HepG2 (cell line): ENCODE data around the gene CENPB. TPM values are rescaled to one million over a fixed set of nuclear protein-coding genes. Genes with fewer than 3 reads are reported as not detected.

ENCODE experiments used
- ISX ChIP-seq: sonication (generic); formaldehyde crosslinking; conservative IDR thresholded peaks from 2 replicates; pipeline ENCODE4 v1.5.0; 2020; ENCODE audit warnings: missing genetic modification reagents
- KAT8 ChIP-seq: IDR thresholded peaks from 2 replicates; pipeline ENCODE4 v1.6.1; 2016; ENCODE audit warnings: missing genetic modification reagents, missing compliant biosample characterization
- RCOR2 ChIP-seq: IDR thresholded peaks from 2 replicates; pipeline ENCODE4 v1.6.1; 2016; ENCODE audit warnings: missing biosample characterization, missing genetic modification reagents
- SCMH1 ChIP-seq: sonication (generic); formaldehyde crosslinking; IDR thresholded peaks from 2 replicates; pipeline ENCODE4 v1.9.0; 2021; ENCODE audit warnings: missing genetic modification reagents, mild to moderate bottlenecking, borderline replicate concordance
- SMAD3 ChIP-seq: sonication (generic); formaldehyde crosslinking; IDR thresholded peaks from 2 replicates; pipeline ENCODE4 v1.4.0; 2020; ENCODE audit warnings: missing genetic modification reagents
- U2AF2 ChIP-seq: fragments of 200-400 bp; formaldehyde crosslinking; IDR thresholded peaks from 2 replicates; pipeline ENCODE4 v1.6.1; 2017; ENCODE audit warnings: low read depth, mild to moderate bottlenecking, low read length
- ZMAT3 ChIP-seq: sonication (generic); formaldehyde crosslinking; conservative IDR thresholded peaks from 2 replicates; pipeline ENCODE4 v1.7.0; 2021; ENCODE audit warnings: missing genetic modification reagents
- ZNF296 ChIP-seq: sonication (generic); formaldehyde crosslinking; conservative IDR thresholded peaks from 2 replicates; pipeline ENCODE4 v1.5.0; 2020; ENCODE audit warnings: mild to moderate bottlenecking, missing genetic modification reagents
- ZNF367 ChIP-seq: sonication (generic); formaldehyde crosslinking; IDR thresholded peaks from 2 replicates; pipeline ENCODE4 v1.4.0; 2020; ENCODE audit warnings: missing genetic modification reagents, borderline replicate concordance
- ZNF563 ChIP-seq: sonication (generic); formaldehyde crosslinking; IDR thresholded peaks from 2 replicates; pipeline ENCODE4 v1.8.0; 2022; ENCODE audit warnings: mild to moderate bottlenecking, moderate library complexity, missing genetic modification reagents
- ZNF598 ChIP-seq: sonication (generic); formaldehyde crosslinking; IDR thresholded peaks from 2 replicates; pipeline ENCODE4 v1.5.1; 2020; ENCODE audit warnings: mild to moderate bottlenecking, missing genetic modification reagents, borderline replicate concordance
- polyA plus RNA-seq, 8 experiments: library from polyadenylated mRNA; depleted of rRNA in 3 of 8; stranded (reverse) in 7 of 8; unstranded in 1 of 8; fragments of >200 nt; fragmentation: Illumina TruSeq in 4 of 8; extraction: Trizol in 4 of 8; gene quantifications; 2 replicates each; pipeline versions ENCODE4 v1.2.1 to v1.2.3, GENCODE V29; 2011 to 2016; ENCODE audit warnings: low read depth in 4 of 8, missing spikeins in 1 of 8, mixed read lengths in 1 of 8; ENCODE audit not compliant: insufficient read depth in 1 of 8
- total RNA-seq, 5 experiments: library from RNA; depleted of rRNA; stranded (reverse); fragments of >200 nt; fragmentation: Illumina TruSeq; extraction: Trizol; gene quantifications; 2 replicates each; pipeline ENCODE4 v1.2.3, GENCODE V29; 2016; ENCODE audit warnings: low read depth in 1 of 5
- TF ChIP-seq, protein P1 (sequence below): sonication (generic); formaldehyde crosslinking; conservative IDR thresholded peaks from 2 replicates; pipeline ENCODE4 v1.4.0; 2020; ENCODE audit warnings: missing genetic modification reagents
- TF ChIP-seq, protein P2 (sequence below): sonication (generic); formaldehyde crosslinking; IDR thresholded peaks from 2 replicates; pipeline ENCODE4 v1.9.0; 2021; ENCODE audit warnings: mild to moderate bottlenecking, missing genetic modification reagents
- TF ChIP-seq, protein P3 (sequence below): IDR thresholded peaks from 2 replicates; pipeline ENCODE4 v1.6.1; 2018; ENCODE audit warnings: missing genetic modification reagents, mild to moderate bottlenecking, missing compliant biosample characterization
- TF ChIP-seq, protein P4 (sequence below): sonication (generic); formaldehyde crosslinking; IDR thresholded peaks from 2 replicates; pipeline ENCODE4 v1.5.0; 2020; ENCODE audit warnings: missing genetic modification reagents, mild to moderate bottlenecking, borderline replicate concordance
- TF ChIP-seq, protein P5 (sequence below): sonication (generic); formaldehyde crosslinking; IDR thresholded peaks from 2 replicates; pipeline ENCODE4 v1.8.1; 2023; ENCODE audit warnings: mild to moderate bottlenecking, missing genetic modification reagents
- TF ChIP-seq, protein P6 (sequence below): sonication (generic); formaldehyde crosslinking; IDR thresholded peaks from 2 replicates; pipeline ENCODE4 v1.4.0; 2020; ENCODE audit warnings: missing genetic modification reagents

The CENPB gene
- total and polyA plus RNA-seq, 2 of the 13 experiments (the other 11 are each of a cell fraction or from before 2014, with no cell fraction given), result 10.4 to 54.5 TPM

DNA sequence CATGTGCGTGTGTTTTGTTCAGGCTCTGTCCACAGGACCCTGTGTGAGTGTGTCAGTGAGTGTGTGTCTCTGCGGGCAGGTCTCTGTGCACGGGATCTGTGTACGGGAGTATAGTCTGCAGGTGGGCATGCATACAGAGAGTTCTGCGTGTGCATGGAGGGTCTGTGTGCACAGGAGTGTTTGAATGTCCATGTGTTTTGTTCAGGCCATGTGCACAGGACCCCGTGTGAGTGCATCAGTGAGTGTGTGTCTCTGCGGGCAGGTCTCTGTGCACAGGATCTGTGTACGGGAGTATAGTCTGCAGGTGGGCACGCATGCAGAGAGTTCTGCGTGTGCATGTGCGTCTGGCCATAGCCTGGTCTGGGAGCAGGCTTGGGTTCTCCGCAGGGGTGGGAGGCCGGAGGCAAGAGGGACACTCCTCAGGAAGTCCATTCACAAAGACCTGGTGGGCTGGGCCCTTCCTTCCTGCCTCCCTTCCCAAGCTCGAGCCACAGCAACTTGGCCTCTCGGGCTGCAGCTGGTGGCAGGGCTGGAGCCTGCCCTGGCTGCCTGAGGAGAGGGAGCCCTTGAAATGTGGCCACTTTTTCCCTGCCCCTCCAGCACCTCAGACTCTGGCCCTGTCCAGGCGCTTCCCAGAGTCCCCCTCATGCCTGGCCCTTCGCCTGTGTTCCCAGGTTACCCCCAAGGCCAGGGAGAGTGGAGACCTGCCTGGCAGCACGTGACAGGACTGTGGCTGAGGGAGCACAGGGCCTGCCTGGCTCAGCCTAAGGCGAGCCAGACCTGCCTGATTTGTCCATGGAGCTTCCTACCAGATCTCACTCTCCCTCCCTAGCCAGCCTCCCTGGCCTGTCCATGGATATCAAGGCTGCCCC is 47.2 kb downstream of the CENPB start (continued):
- TF ChIP-seq, protein P1, sequence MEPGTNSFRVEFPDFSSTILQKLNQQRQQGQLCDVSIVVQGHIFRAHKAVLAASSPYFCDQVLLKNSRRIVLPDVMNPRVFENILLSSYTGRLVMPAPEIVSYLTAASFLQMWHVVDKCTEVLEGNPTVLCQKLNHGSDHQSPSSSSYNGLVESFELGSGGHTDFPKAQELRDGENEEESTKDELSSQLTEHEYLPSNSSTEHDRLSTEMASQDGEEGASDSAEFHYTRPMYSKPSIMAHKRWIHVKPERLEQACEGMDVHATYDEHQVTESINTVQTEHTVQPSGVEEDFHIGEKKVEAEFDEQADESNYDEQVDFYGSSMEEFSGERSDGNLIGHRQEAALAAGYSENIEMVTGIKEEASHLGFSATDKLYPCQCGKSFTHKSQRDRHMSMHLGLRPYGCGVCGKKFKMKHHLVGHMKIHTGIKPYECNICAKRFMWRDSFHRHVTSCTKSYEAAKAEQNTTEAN (CRISPR knock-in tag), result peak; percentile 72; the same call in 1 of the 2 replicates
- TF ChIP-seq RCOR2 (CRISPR knock-in tag), result no peak
- TF ChIP-seq ZNF296 (CRISPR knock-in tag), result no peak
- TF ChIP-seq ZNF563 (CRISPR knock-in tag), result no peak; the same call in 1 of the 2 replicates
- 0 out of 2 replicates have a peak, but pooled peaks have one; percentile 43 for TF ChIP-seq KAT8 (CRISPR knock-in tag)
- no peak for TF ChIP-seq U2AF2
- TF ChIP-seq, protein P2, sequence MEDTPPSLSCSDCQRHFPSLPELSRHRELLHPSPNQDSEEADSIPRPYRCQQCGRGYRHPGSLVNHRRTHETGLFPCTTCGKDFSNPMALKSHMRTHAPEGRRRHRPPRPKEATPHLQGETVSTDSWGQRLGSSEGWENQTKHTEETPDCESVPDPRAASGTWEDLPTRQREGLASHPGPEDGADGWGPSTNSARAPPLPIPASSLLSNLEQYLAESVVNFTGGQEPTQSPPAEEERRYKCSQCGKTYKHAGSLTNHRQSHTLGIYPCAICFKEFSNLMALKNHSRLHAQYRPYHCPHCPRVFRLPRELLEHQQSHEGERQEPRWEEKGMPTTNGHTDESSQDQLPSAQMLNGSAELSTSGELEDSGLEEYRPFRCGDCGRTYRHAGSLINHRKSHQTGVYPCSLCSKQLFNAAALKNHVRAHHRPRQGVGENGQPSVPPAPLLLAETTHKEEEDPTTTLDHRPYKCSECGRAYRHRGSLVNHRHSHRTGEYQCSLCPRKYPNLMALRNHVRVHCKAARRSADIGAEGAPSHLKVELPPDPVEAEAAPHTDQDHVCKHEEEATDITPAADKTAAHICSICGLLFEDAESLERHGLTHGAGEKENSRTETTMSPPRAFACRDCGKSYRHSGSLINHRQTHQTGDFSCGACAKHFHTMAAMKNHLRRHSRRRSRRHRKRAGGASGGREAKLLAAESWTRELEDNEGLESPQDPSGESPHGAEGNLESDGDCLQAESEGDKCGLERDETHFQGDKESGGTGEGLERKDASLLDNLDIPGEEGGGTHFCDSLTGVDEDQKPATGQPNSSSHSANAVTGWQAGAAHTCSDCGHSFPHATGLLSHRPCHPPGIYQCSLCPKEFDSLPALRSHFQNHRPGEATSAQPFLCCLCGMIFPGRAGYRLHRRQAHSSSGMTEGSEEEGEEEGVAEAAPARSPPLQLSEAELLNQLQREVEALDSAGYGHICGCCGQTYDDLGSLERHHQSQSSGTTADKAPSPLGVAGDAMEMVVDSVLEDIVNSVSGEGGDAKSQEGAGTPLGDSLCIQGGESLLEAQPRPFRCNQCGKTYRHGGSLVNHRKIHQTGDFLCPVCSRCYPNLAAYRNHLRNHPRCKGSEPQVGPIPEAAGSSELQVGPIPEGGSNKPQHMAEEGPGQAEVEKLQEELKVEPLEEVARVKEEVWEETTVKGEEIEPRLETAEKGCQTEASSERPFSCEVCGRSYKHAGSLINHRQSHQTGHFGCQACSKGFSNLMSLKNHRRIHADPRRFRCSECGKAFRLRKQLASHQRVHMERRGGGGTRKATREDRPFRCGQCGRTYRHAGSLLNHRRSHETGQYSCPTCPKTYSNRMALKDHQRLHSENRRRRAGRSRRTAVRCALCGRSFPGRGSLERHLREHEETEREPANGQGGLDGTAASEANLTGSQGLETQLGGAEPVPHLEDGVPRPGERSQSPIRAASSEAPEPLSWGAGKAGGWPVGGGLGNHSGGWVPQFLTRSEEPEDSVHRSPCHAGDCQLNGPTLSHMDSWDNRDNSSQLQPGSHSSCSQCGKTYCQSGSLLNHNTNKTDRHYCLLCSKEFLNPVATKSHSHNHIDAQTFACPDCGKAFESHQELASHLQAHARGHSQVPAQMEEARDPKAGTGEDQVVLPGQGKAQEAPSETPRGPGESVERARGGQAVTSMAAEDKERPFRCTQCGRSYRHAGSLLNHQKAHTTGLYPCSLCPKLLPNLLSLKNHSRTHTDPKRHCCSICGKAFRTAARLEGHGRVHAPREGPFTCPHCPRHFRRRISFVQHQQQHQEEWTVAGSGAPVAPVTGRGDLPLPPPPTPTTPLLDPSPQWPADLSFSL (CRISPR knock-in tag), result peak; percentile 5; the same call in 1 of the 2 replicates
- no peak for TF ChIP-seq ZMAT3 (CRISPR knock-in tag)
- TF ChIP-seq, protein P3, sequence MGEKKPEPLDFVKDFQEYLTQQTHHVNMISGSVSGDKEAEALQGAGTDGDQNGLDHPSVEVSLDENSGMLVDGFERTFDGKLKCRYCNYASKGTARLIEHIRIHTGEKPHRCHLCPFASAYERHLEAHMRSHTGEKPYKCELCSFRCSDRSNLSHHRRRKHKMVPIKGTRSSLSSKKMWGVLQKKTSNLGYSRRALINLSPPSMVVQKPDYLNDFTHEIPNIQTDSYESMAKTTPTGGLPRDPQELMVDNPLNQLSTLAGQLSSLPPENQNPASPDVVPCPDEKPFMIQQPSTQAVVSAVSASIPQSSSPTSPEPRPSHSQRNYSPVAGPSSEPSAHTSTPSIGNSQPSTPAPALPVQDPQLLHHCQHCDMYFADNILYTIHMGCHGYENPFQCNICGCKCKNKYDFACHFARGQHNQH (CRISPR knock-in tag), result 0 out of 2 replicates have a peak, but pooled peaks have one; percentile 20
- no peak for TF ChIP-seq ZNF367
- TF ChIP-seq, protein P4, sequence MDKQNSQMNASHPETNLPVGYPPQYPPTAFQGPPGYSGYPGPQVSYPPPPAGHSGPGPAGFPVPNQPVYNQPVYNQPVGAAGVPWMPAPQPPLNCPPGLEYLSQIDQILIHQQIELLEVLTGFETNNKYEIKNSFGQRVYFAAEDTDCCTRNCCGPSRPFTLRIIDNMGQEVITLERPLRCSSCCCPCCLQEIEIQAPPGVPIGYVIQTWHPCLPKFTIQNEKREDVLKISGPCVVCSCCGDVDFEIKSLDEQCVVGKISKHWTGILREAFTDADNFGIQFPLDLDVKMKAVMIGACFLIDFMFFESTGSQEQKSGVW (CRISPR knock-in tag), result no peak
- TF ChIP-seq, protein P5, sequence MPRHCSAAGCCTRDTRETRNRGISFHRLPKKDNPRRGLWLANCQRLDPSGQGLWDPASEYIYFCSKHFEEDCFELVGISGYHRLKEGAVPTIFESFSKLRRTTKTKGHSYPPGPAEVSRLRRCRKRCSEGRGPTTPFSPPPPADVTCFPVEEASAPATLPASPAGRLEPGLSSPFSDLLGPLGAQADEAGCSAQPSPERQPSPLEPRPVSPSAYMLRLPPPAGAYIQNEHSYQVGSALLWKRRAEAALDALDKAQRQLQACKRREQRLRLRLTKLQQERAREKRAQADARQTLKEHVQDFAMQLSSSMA, result no peak
- TF ChIP-seq SMAD3 (CRISPR knock-in tag), result no peak
- no peak for TF ChIP-seq ISX (CRISPR knock-in tag)
- TF ChIP-seq, protein P6, sequence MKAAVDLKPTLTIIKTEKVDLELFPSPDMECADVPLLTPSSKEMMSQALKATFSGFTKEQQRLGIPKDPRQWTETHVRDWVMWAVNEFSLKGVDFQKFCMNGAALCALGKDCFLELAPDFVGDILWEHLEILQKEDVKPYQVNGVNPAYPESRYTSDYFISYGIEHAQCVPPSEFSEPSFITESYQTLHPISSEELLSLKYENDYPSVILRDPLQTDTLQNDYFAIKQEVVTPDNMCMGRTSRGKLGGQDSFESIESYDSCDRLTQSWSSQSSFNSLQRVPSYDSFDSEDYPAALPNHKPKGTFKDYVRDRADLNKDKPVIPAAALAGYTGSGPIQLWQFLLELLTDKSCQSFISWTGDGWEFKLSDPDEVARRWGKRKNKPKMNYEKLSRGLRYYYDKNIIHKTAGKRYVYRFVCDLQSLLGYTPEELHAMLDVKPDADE (CRISPR knock-in tag), result no peak
- no peak for TF ChIP-seq ZNF598 (CRISPR knock-in tag)
- no peak for TF ChIP-seq SCMH1 (CRISPR knock-in tag)
